OCI-LY3 (cell line): Measurements from ENCODE around the gene CD46.

Experiments used
- H2AFZ ChIP-seq: fragments of 200-600, 300-600 bp; shearing (Covaris generic); 2 replicates; pipeline ENCODE4 v1.6.0; 2014; ENCODE audit warnings: antibody characterized with exemption, low read depth, low read length
- H3K27ac ChIP-seq: fragments of 200-600, 300-600 bp; sonication (generic); 2 replicates; pipeline ENCODE4 v1.5.1; 2014; ENCODE audit warnings: mild to moderate bottlenecking, low read length, moderate library complexity, mixed read lengths
- H3K27me3 ChIP-seq: fragments of 200-600, 300-600 bp; sonication (generic); 2 replicates; pipeline ENCODE4 v1.6.1; 2014; ENCODE audit warnings: low read depth, low read length, mixed read lengths
- H3K36me3 ChIP-seq: fragments of 200-600, 300-600 bp; sonication (generic); replicated peaks from 2 replicates; pipeline ENCODE3; 2014; ENCODE audit warnings: low read depth, low read length, mixed read lengths
- H3K4me1 ChIP-seq: fragments of 300-600, 200-600 bp; sonication (generic); 2 replicates; pipeline ENCODE4 v1.6.1; 2014; ENCODE audit warnings: low read length, mixed read lengths
- H3K4me2 ChIP-seq: fragments of 200-600, 300-600 bp; sonication (generic); 2 replicates; pipeline ENCODE4 v1.6.1; 2014; ENCODE audit warnings: low read length, mixed read lengths
- H3K4me3 ChIP-seq: fragments of 300-600, 200-600 bp; sonication (generic); 2 replicates; pipeline ENCODE4 v1.5.1; 2014; ENCODE audit warnings: antibody characterized with exemption, mild to moderate bottlenecking, low read length, moderate library complexity
- H3K79me2 ChIP-seq: fragments of 300-600, 200-600 bp; shearing (Covaris generic); 2 replicates; pipeline ENCODE4 v1.6.1; 2014; ENCODE audit warnings: mild to moderate bottlenecking, low read length, mixed read lengths
- H3K9ac ChIP-seq: fragments of 300-600, 200-600 bp; shearing (Covaris generic); 2 replicates; pipeline ENCODE4 v1.6.0; 2014; ENCODE audit warnings: mild to moderate bottlenecking, low read length, moderate library complexity
- H3K9me3 ChIP-seq: fragments of 200-600, 300-600 bp; shearing (Covaris generic); 2 replicates; pipeline ENCODE4 v1.6.1; 2014; ENCODE audit warnings: low read length, mixed read lengths; ENCODE audit not compliant: insufficient read depth
- H4K20me1 ChIP-seq: fragments of 200-600, 300-600 bp; sonication (generic); 2 replicates; pipeline ENCODE4 v1.6.1; 2016; ENCODE audit warnings: low read length, mixed read lengths; ENCODE audit not compliant: insufficient read depth
- CTCF ChIP-seq: fragments of 200-600, 300-600 bp; sonication (generic); IDR thresholded peaks from 2 replicates; pipeline ENCODE4 v1.5.1; 2014; ENCODE audit warnings: antibody characterized with exemption, low read length, low read depth
- EZH2phosphoT487 ChIP-seq: fragments of 200-600 bp; shearing (Covaris generic); IDR thresholded peaks from 2 replicates; pipeline ENCODE4 v1.6.1; 2018; ENCODE audit warnings: antibody characterized with exemption, mixed run types, low read depth

CD46 gene

DNA sequence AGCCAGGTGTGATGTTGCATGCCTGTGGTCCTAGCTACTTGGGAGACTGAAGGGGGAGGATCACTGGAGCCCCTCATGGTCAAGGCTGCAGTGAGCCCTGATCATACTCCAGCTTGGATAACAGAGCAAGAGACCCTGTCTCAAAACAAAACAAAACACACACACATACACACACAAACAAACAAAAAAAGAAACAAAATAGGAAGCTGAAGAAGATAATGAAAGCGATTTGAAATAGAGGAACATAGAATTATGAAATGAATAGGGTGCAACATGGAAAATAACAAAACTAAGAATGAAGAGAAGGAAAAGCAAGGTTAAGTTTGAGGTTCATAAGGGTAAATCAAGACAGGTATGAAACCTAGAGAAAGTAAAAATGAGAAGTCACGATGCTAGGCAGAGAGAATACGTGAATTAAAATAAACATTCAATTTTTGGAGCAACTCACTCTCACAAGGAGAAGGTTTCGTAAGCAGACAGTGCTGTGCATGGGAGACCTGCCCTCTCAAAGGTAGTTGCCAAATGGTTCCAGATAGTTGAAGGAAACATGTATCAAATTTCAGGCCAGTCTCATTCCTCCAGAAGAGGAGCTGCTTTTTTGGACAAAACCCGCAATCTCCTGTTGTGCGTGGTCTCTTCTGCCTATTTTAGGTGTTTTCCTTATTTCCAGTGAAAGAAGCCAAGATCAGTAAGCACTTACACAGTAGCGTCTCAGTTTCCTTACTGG, 3.3 kb downstream of the CD46 start:
- H3K4me2 ChIP-seq, result peak overlapping the region; percentile 16
- peaks cover 71% of the 10 kb centered on the region for H3K79me2 ChIP-seq
- H3K9ac ChIP-seq, result no peak overlapping the region
- peaks cover 24% of the 10 kb centered on the region for H3K36me3 ChIP-seq
- H4K20me1 ChIP-seq, result peaks cover 54% of the 10 kb centered on the region
- no peak overlapping the region for H2AFZ ChIP-seq
- no peak overlapping the region for H3K4me3 ChIP-seq
- no peaks in the 10 kb centered on the region for H3K27me3 ChIP-seq
- peaks cover 42% of the 10 kb centered on the region for H3K4me1 ChIP-seq
- no peak for TF ChIP-seq EZH2phosphoT487
- no peak for TF ChIP-seq CTCF
- no peaks in the 10 kb centered on the region for H3K9me3 ChIP-seq
- H3K27ac ChIP-seq, result no peak overlapping the region

DNA sequence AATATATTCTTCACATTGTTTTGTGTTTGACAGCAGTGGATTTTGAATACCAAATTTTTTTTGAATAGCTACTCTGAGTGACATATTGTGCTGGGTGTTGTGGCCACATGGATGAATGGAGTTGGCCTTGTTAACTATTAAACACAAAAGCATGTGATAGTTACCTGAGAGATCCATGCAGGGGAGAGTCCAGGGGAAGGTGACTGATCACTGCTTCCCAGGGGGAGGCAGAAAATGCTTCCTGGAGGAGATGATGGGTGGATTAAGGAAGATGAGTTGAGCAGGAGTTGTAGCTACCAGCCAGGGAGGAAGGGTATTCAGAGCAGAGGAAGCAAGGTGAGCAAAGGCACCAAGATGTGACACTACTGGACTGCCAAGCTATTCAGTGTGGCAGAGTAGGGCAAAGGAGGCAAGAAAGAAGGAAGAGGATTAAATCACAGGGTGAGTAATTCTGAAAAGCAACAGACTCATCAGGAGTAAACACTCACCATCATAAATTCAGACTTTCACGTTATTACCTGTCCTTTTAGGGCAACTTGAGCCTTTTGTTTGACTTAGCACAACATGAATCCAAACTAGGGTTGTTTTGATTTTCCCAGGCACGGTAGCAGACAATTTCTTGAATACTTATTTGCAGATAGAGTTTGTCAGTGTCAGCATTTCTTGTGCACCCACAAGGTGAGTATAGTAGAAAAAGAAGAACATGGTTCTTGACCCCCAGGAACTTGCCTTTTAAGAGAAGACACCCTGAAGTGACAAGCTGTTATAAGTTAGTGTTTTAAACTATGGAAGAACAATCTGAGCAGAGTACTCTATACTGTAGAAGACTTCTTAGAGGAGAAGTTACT, 4.2 kb downstream of the CD46 start:
- no peak overlapping the region for H3K27ac ChIP-seq
- H3K9me3 ChIP-seq, result no peaks in the 10 kb centered on the region
- H4K20me1 ChIP-seq, result peaks cover 54% of the 10 kb centered on the region
- H3K9ac ChIP-seq, result no peak overlapping the region
- no peaks in the 10 kb centered on the region for H3K27me3 ChIP-seq
- H3K4me2 ChIP-seq, result peak overlapping the region; percentile 15; the same call in 1 of the 2 replicates
- H3K4me3 ChIP-seq, result no peak overlapping the region
- H2AFZ ChIP-seq, result no peak overlapping the region
- peaks cover 36% of the 10 kb centered on the region for H3K4me1 ChIP-seq
- peaks cover 68% of the 10 kb centered on the region for H3K79me2 ChIP-seq
- peaks cover 25% of the 10 kb centered on the region for H3K36me3 ChIP-seq
- TF ChIP-seq EZH2phosphoT487 (no peak), CTCF (no peak)

DNA sequence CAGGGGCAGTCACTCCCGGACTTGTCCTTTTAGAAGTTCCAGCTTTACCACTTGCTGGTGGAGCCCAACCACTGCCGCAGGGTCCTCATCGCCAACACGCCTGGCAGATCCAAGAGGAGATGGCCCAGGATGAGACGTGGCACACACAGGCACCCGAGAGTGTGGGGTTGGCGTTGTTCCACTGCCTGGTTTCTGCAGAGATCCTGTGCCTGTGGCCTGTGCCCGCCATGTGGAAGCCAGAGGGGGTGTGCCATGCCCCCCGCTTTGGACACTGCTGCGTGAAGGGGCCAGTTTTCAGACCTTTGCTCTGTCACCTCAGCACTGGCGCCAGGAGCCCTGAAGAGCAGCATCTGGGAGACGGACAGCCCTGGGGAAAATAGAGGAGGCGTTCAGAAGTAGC, 10.8 kb downstream of the CD46 start:
- Histone ChIP-seq H3K4me3 (no peak overlapping the region), H3K36me3 (peaks cover 70% of the 10 kb centered on the region), H3K9me3 (no peaks in the 10 kb centered on the region), H3K79me2 (peaks cover 6% of the 10 kb centered on the region), H3K27ac (no peak overlapping the region), H3K4me2 (no peak overlapping the region), H2AFZ (no peak overlapping the region), H3K9ac (no peak overlapping the region), H4K20me1 (0 out of 2 replicates have a peak, but pooled peaks cover 6% of the 10 kb centered on the region), H3K27me3 (no peaks in the 10 kb centered on the region), H3K4me1 (no peaks in the 10 kb centered on the region)
- TF ChIP-seq EZH2phosphoT487, result no peak
- no peak for TF ChIP-seq CTCF

DNA sequence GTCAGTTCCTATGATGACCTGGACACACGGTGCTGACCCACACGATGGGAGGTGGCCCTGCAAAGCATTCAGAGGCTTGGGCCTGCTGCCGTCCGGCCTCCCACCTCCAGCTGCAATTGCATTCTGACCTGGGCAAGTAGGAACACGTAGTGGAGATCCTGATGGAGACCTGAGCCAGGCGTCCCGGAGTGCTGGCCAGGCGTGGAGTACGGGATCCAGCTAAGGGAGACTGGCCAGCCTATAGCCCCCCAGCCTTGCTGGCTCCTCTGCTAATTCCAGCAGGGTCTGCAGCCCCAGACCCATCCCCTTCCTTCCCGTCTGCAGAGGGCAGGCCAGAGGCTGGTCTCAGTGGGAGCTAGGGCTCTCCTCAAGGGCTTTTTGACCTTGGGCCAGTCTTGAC, 11.2 kb downstream of the CD46 start:
- Histone ChIP-seq H3K36me3 (peaks cover 67% of the 10 kb centered on the region), H3K9ac (no peak overlapping the region), H3K9me3 (no peaks in the 10 kb centered on the region), H3K27me3 (no peaks in the 10 kb centered on the region), H3K4me3 (no peak overlapping the region), H4K20me1 (0 out of 2 replicates have a peak, but pooled peaks cover under 1% of the 10 kb centered on the region), H3K4me1 (no peaks in the 10 kb centered on the region), H3K27ac (no peak overlapping the region), H3K4me2 (no peak overlapping the region), H3K79me2 (peaks cover 1% of the 10 kb centered on the region), H2AFZ (no peak overlapping the region)
- TF ChIP-seq CTCF, result no peak
- TF ChIP-seq EZH2phosphoT487, result no peak
